GM06990 (cell line): ENCODE measurements around the gene AP3S1.

Experiments used
- DNase-seq: peaks from one replicate; pipeline ENCODE4 v3.0.0-alpha.2; 2011; ENCODE audit not compliant: insufficient read length; ENCODE audit errors: extremely low read depth
- H3K27me3 ChIP-seq: replicated peaks from 2 replicates; pipeline ENCODE4 v1.6.0; 2011; ENCODE audit warnings: low read length; ENCODE audit not compliant: control insufficient read depth, insufficient read depth
- H3K36me3 ChIP-seq: 2 replicates; pipeline ENCODE4 v1.5.1; 2011; ENCODE audit warnings: low read length; ENCODE audit not compliant: control insufficient read depth, insufficient read depth
- H3K4me3 ChIP-seq: replicated peaks from 2 replicates; pipeline ENCODE4 v1.5.1; 2011; ENCODE audit warnings: low read depth, mild to moderate bottlenecking, control low read depth, low read length
- CTCF ChIP-seq: IDR thresholded peaks from 2 replicates; pipeline ENCODE4 v1.5.1; 2011; ENCODE audit warnings: low read length, control low read depth, mild to moderate bottlenecking, inconsistent platforms; ENCODE audit not compliant: insufficient read depth, poor library complexity, severe bottlenecking

Gene AP3S1

GRCh38 chr5:115946655-115947054, 104.9 kb downstream of the AP3S1 start:
- Histone ChIP-seq H3K36me3 (no peaks in the 10 kb centered on the region), H3K4me3 (no peak overlapping the region), H3K27me3 (no peaks in the 10 kb centered on the region; the same call in 1 of the 2 replicates)
- no peak for TF ChIP-seq CTCF
- DNase-seq: no peak

GRCh38 chr5:115947260-115947659, 105.5 kb downstream of the AP3S1 start:
- Histone ChIP-seq H3K4me3 (no peak overlapping the region), H3K27me3 (no peaks in the 10 kb centered on the region; the same call in 1 of the 2 replicates), H3K36me3 (no peaks in the 10 kb centered on the region)
- DNase-seq: no peak
- TF ChIP-seq CTCF: no peak

GRCh38 chr5:115948091-115948534, 106.4 kb downstream of the AP3S1 start:
- TF ChIP-seq CTCF: no peak
- H3K27me3 ChIP-seq: no peaks in the 10 kb centered on the region; the same call in 1 of the 2 replicates
- H3K4me3 ChIP-seq: no peak overlapping the region
- no peaks in the 10 kb centered on the region for H3K36me3 ChIP-seq
- no peak for DNase-seq

- H3K27me3 ChIP-seq: no peaks in the 10 kb centered on the region; the same call in 1 of the 2 replicates
- no peak for TF ChIP-seq CTCF
- no peak for DNase-seq
Observed at GRCh38 chr5:115949096-115949495, 107.4 kb downstream of the AP3S1 start.

GRCh38 chr5:115952588-115952987, 110.9 kb downstream of the AP3S1 start:
- TF ChIP-seq CTCF: no peak

More at GRCh38 chr5:115949096-115949495, 107.4 kb downstream of the AP3S1 start:
- H3K36me3 ChIP-seq: no peaks in the 10 kb centered on the region
- H3K4me3 ChIP-seq: no peak overlapping the region

GRCh38 chr5:115954144-115954543, 112.4 kb downstream of the AP3S1 start:
- Histone ChIP-seq H3K36me3 (no peaks in the 10 kb centered on the region), H3K4me3 (no peak overlapping the region), H3K27me3 (no peaks in the 10 kb centered on the region; the same call in 1 of the 2 replicates)
- DNase-seq: no peak
- TF ChIP-seq CTCF: no peak

More at GRCh38 chr5:115952588-115952987, 110.9 kb downstream of the AP3S1 start:
- Histone ChIP-seq H3K36me3 (no peaks in the 10 kb centered on the region), H3K4me3 (no peak overlapping the region), H3K27me3 (no peaks in the 10 kb centered on the region; the same call in 1 of the 2 replicates)
- DNase-seq: no peak
